Gastrocnemius medialis (tissue), 4 donors: ENCODE measurements around the gene WNT9A. TPM values are rescaled to one million over a fixed set of nuclear protein-coding genes. Genes with fewer than 3 reads are reported as not detected.

ENCODE experiments used
- ATAC-seq, 2 donors: fragments of 150-250 bp; one replicate each; pipeline ENCODE4 v1.9.1; 2016
- DNase-seq, 2 donors: peaks; one replicate each; pipeline ENCODE4 v3.0.0-alpha.2; 2019
- H3K27ac ChIP-seq, 4 donors: fragments of 200-600 bp; sonication (generic); 1 replicate in 1 of 4; 2 replicates in 3 of 4; pipeline ENCODE4 v1.5.1; 2016 to 2018; ENCODE audit warnings: mild to moderate bottlenecking in 2 of 4, moderate library complexity in 1 of 4
- H3K27me3 ChIP-seq, 3 donors: fragments of 200-600 bp; sonication (generic) in 2 of 3; 1 replicate in 1 of 3; 2 replicates in 2 of 3; pipeline versions ENCODE4 v1.5.1 to v1.6.0; 2016 to 2019; ENCODE audit warnings: mild to moderate bottlenecking in 1 of 3, moderate library complexity in 1 of 3
- H3K36me3 ChIP-seq, 2 donors: fragments of 200-600 bp; sonication (generic) in 1 of 2; one replicate each; pipeline ENCODE4 v1.5.1; 2017 to 2018
- H3K4me1 ChIP-seq, 2 donors: fragments of 200-600 bp; sonication (generic) in 1 of 2; one replicate each; pipeline ENCODE4 v1.5.1; 2016 to 2017; ENCODE audit warnings: mild to moderate bottlenecking in 2 of 2
- H3K4me3 ChIP-seq, 4 donors: fragments of 200-600 bp; sonication (generic) in 3 of 4; 1 replicate in 1 of 4; 2 replicates in 3 of 4; pipeline ENCODE4 v1.5.1; 2016 to 2019; ENCODE audit warnings: mild to moderate bottlenecking in 2 of 4
- H3K9me3 ChIP-seq, 3 donors: fragments of 200-600 bp; sonication (generic) in 2 of 3; 1 replicate in 1 of 3; 2 replicates in 2 of 3; pipeline ENCODE4 v1.5.1; 2016 to 2019
- POLR2A ChIP-seq, 2 donors: fragments of 450-650 bp; IDR thresholded peaks; one replicate each; pipeline ENCODE4 v1.6.1; 2017; ENCODE audit warnings: antibody characterized with exemption in 2 of 2, mild to moderate bottlenecking in 2 of 2, moderate library complexity in 2 of 2
- in situ Hi-C, 4 donors: fragments of 200-750 bp; cut with MboI; loops; one replicate each; pipeline versions ENCODE4 v1.15.0 to v1.8.0; 2017; ENCODE audit warnings: low sequenced_read_pairs in 4 of 4
- intact Hi-C: fragments of 100-400 bp; cut with DNase I; formaldehyde crosslinking; loops from one replicate; pipeline ENCODE4 v1.15.1; 2023; ENCODE audit warnings: low total_unique reads
- total RNA-seq, 4 donors: library from RNA; depleted of rRNA; stranded (reverse); fragments of >200 nt; gene quantifications; one replicate each; pipeline versions ENCODE4 v1.1.0 to v1.2.3, GENCODE V29; 2016
- TF ChIP-seq, protein P1 (sequence below), 5 experiments: fragments of 450-650 bp in 3 of 5; fragments of 200-600 bp in 2 of 5; sonication (generic) in 2 of 5; IDR thresholded peaks in 4 of 5; conservative IDR thresholded peaks in 1 of 5; 1 replicate in 4 of 5; 2 replicates in 1 of 5; pipeline ENCODE4 v1.5.1; 2016 to 2019; ENCODE audit warnings: antibody characterized with exemption in 5 of 5, mild to moderate bottlenecking in 3 of 5, moderate library complexity in 3 of 5

WNT9A gene
- total RNA-seq, 4 donors from 2014 or later = 6.8 to 29.4 (median 15.5) TPM

DNA sequence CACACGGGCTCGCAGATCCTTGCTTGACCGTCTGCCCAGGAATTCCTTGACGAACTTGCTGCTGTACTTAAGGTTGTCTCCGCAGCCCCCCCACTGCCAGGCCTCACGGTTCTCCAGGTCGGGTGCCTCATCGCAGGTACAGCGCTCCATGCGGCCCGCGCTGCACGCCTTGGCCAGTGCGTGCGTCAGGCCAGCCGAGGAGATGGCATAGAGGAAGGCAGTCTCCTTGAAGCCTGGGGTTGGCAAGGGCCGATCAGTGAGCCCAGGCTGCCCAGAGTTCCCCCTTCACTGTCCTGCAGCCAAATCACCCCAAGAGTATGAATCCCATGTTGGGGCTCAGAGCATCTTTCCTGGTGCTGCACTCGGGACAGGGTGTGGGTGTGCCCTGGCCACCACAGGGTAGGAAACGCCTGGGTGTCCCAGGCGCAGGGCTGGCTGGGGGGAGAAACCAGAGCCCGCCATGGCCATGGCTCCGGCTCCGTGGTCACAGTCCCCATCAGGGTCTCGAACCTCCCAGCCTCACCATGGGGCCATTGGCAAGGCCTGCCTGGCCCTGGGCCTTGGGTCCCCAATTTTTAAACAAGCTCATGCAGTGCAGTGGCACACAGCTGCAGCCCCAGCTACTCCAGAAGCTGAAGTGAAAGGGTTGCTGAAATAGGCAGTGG, 23.4 kb downstream of the WNT9A start:
- intact Hi-C loops = no loop called here
- peaks cover 0 to 11% of the 10 kb centered on the region in 2 donors for H3K36me3 ChIP-seq
- ATAC-seq = no peak

DNA sequence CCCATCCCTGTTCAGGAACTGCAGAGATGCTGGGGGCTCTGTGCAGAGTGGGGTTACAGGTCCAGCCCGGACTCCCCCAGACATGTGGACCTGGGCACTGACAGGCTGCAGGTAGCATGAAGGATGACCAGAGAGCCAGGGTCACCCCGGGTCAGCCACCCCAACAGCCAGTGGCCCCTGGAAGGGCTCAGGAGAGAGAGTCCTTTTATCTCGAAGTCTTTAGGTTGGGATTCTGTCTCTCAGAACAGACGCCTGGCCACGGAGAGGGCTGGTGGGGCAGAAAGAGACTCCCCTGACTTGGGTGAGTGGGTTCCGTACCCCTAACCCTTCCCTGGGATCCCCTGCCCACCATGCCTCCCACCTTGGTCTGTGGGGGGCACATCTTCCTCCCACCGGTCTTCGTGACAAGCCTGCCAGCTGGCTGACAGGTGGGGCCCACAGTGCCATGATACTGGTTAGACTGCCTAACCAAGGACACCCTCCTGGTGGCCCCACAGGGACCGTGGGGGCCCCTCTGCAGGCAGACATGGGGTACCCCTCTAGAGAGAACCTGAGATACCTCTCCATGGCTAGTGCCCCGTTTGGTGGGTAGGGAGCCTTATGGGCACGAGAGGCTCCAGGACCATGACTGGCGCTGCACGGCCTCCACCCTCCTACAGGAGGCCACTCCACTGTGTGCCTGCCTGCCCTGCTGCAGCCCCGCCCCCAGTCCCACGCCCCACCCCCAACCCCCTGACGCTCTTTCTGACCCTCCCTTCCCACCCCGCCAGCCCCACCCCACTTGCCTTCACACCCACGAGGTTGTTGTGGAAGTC, 24.2 kb downstream of the WNT9A start:
- H3K4me3 ChIP-seq = no peak overlapping the region
- TF ChIP-seq, protein P1, sequence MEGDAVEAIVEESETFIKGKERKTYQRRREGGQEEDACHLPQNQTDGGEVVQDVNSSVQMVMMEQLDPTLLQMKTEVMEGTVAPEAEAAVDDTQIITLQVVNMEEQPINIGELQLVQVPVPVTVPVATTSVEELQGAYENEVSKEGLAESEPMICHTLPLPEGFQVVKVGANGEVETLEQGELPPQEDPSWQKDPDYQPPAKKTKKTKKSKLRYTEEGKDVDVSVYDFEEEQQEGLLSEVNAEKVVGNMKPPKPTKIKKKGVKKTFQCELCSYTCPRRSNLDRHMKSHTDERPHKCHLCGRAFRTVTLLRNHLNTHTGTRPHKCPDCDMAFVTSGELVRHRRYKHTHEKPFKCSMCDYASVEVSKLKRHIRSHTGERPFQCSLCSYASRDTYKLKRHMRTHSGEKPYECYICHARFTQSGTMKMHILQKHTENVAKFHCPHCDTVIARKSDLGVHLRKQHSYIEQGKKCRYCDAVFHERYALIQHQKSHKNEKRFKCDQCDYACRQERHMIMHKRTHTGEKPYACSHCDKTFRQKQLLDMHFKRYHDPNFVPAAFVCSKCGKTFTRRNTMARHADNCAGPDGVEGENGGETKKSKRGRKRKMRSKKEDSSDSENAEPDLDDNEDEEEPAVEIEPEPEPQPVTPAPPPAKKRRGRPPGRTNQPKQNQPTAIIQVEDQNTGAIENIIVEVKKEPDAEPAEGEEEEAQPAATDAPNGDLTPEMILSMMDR (IDR thresholded peaks at IDR 0.05 in 4 of 5, conservative IDR thresholded peaks at IDR 0.05 in 1 of 5) = no peak
- no peak for TF ChIP-seq POLR2A (IDR thresholded peaks at IDR 0.05)
- intact Hi-C loops (no loop called here), in situ Hi-C loops (no loop called here)
- ATAC-seq (no peak), DNase-seq (no peak)
- peaks cover 0 to 11% of the 10 kb centered on the region in 2 donors for H3K36me3 ChIP-seq
- no peak overlapping the region for H3K27ac ChIP-seq
- H3K9me3 ChIP-seq = no peaks in the 10 kb centered on the region
- H3K27me3 ChIP-seq = no peaks in the 10 kb centered on the region
- peaks cover 0 to 12% of the 10 kb centered on the region in 2 donors for H3K4me1 ChIP-seq

More for the DNA sequence above, 23.4 kb downstream of the WNT9A start:
- TF ChIP-seq, protein P1 (IDR thresholded peaks at IDR 0.05 in 4 of 5, conservative IDR thresholded peaks at IDR 0.05 in 1 of 5) = no peak
- Histone ChIP-seq H3K27ac (no peak overlapping the region), H3K4me1 (peaks cover 0 to 12% of the 10 kb centered on the region in 2 donors), H3K9me3 (no peaks in the 10 kb centered on the region), H3K27me3 (no peaks in the 10 kb centered on the region), H3K4me3 (no peak overlapping the region)
- in situ Hi-C loops = no loop called here
- DNase-seq = no peak

DNA sequence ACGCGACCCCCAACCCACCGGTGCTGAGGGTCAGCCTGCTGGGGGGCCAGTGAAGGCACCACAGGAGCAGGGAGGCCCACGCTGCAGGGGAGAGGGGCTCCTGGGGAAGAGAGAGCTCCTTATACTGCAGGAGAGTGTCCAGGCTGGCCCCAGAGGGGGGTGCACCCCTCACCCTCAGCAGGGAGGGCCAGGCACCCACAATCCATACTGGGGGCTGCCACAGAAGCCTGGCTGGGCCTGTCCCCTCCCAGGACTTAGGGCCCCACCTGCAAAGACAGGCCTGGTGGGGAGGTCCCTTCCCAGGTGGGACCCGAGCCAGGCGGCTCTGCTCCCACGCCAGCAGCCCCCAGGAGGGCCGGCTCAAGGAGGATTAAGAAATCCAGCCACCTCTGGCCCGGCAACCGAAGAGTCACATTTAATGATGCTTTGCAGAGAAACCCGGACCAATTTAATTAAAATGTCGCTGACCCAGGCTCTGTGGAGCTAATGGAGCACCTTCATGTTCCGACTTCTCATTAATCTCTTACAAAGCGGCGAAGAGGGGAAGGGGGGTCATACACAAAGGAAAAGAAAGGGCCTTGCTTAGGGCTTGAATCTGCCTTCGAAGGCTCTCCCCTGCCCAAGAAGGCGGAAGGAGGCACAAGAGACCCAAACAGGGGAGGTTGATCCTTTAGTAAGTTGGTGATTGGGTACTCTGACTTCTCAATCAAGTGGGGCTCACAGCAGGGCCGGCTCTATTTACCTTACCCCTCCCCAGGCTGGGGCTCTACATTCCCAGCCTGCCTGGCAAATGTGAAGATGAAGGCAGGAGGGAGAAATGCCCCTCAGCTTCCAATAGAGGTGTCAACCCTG, 25.0 kb downstream of the WNT9A start:
- Histone ChIP-seq H3K27ac (no peak overlapping the region), H3K36me3 (peaks cover 0 to 11% of the 10 kb centered on the region in 2 donors), H3K4me1 (peaks cover 0 to 12% of the 10 kb centered on the region in 2 donors), H3K27me3 (no peaks in the 10 kb centered on the region), H3K4me3 (no peak overlapping the region), H3K9me3 (no peaks in the 10 kb centered on the region)
- TF ChIP-seq, protein P1 (IDR thresholded peaks at IDR 0.05 in 4 of 5, conservative IDR thresholded peaks at IDR 0.05 in 1 of 5) = no peak
- no peak for TF ChIP-seq POLR2A (IDR thresholded peaks at IDR 0.05)
- in situ Hi-C loops = no loop called here
- intact Hi-C loops = no loop called here
- DNase-seq (no peak), ATAC-seq (no peak)

DNA sequence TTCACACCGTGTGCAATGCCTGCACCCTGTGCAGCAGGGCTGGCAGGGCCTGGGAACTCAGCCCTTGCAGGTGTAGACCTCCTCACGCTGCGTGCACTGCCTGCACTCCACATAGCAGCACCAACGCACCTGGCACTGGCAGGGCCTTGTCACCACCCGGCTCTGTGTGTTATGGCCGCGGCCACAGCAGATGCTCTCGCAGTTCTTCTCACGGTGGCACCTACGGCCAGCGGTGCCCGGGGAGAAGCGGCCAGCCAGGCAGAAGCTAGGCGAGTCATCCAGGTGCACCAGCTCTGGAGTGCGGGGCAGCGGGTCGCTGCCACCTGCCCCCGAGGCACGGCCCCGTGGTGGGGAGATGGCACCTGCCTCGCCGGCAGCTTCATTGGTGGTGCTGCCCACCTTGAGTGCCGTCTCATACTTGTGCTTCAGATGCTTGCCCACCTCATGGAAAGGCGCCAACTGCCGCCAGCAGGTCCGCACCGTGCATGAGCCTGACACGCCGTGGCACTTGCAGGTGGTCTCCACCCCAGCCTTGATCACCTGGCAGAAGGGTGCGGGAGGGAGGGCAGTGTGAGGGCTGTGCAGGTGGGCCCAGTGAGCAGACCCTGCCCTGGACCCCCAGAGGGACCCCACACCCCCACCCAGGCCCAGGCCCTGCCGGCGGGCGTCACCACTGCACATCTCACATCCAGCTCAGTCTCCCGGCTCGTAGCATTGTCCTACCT, 26.1 kb downstream of the WNT9A start:
- peaks cover 0 to 11% of the 10 kb centered on the region in 2 donors for H3K36me3 ChIP-seq
- no peak overlapping the region for H3K27ac ChIP-seq
- no peak for DNase-seq
- no peak overlapping the region for H3K4me3 ChIP-seq
- peaks cover 0 to 12% of the 10 kb centered on the region in 2 donors for H3K4me1 ChIP-seq
- in situ Hi-C loops (no loop called here), intact Hi-C loops (no loop called here)
- no peaks in the 10 kb centered on the region for H3K9me3 ChIP-seq
- TF ChIP-seq, protein P1 (IDR thresholded peaks at IDR 0.05 in 4 of 5, conservative IDR thresholded peaks at IDR 0.05 in 1 of 5) = no peak
- no peaks in the 10 kb centered on the region for H3K27me3 ChIP-seq
- no peak for ATAC-seq
